D341Med (cell line): ENCODE data around the gene RPS6KA5.
"Not testable (repeated sequence)": the region's sequence is repeated elsewhere in the genome, so short reads cannot be mapped to it uniquely, and the experiment has no call there.

Source experiments
- DNase-seq: peaks from one replicate; pipeline ENCODE4 v3.0.0; 2012; ENCODE audit warnings: low spot score

The RPS6KA5 gene

DNA sequence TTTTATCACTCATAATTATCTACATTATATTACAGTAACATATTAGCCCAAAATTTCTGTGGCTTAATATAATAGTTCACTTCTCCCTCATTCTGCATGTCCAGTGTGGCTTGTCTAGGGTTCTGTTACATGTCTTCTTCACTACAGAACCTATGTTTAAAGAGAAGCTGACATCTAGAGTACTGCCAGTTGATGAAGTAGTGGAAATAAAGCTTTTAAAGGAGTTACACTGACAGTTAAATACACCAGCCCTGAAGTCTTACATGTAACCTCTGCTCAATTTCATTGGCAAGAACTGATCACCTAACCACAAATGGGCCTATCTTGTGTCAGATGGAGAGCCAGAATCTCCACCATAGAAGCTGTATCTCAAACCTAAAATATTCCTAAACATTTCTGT, 32.9 kb downstream of the RPS6KA5 start:
- no peak for DNase-seq

DNA sequence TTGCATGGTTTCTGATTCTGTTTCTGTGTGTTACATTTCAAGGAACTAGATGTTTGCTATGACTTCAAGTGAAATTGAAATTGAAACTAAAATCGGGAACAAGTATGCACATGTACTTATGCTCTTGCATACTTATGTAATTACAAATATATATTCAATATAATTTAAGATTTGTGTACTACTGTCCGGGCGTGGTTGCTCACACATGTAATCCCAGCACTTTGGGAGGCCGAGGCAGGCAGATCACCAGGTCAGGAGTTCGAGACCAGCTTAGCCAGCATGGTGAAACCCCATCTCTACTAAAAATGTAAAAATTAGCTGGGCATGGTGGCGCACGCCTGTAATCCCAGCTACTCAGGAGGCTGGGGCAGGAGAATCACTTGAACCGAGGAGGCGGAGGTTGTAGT, 37.8 kb downstream of the RPS6KA5 start:
- not testable (repeated sequence) for DNase-seq

DNA sequence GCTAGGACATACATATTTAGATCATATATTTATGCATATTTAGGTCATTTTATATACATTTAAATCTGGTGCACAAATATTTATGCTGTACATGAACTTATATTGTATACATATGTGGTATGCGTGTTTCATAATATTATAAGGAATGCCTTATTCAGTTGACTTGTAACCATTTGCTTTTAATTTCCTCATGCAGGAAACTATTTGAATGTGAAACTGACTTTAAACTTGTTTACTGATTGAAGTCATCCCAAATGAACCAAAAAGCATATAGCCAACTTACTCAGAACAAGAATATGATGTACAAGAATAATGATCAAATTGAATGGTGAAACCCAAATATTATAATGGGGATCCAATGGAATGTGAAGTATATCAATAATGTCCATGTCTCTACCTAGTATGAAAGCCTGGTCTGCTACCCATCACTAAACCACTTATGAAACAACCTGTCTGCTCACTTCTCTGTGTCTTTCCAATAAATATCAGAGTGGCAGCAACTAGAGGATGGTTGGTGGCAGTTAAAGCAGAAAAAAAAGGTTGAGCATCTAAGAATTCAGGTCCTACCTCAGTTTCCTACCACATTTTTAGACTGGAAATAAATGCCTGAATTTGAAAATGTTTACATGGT, 38.3 kb downstream of the RPS6KA5 start:
- no peak for DNase-seq

DNA sequence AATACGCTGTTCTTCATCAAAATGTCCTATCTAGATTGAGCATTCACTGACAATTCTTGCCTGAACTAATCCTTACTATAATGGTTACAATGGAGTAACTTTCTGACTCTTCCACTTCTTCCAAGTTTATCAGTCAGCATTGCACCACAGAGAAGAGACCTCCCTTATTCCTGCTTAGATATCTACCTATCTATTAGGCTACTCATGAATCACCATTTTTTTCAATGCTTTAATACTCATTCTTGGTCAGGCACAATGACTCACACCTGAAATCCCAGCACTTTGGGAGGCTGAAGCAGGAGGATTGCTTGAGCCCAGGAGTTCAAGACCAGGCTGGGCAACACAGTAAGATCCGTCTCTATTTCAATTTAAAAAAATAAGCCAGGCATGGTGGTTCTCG, 39.3 kb downstream of the RPS6KA5 start:
- no peak for DNase-seq

DNA sequence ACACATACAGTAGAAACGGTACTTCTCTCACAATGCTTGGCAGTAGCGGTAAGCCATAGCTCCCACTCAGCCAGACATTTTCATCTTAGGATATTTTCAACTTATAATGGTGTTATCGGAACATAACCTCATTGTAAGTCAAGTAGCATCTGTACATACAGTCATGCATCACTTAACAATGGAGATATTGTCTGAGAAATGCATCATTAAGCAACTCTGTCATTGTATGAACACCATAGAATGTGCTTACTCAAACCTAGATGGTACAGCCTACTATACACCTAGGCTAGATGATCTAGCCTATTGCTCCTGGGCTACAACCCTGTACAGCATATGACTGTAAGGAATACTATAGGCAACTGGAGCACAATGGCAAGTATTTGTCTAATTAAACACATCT, 40.8 kb downstream of the RPS6KA5 start:
- DNase-seq, result no peak

DNA sequence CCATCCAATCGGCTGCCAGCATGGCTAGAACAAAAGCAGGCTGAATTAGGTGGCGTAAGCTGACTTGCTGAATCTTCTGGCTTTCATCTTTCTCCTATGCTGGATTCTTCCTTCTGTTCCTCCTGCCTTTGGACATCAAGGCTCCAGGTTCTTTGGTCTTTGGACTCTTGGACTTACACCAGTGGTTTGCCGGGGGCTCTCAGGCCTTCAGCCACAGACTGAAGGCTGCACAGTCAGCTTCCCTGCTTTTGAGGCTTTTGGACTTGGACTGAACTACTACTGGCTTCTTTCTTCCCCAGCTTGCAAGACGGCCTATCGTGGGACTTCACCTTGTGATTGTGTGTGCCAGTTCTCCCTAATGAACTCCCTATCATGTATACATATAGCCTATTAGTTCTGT, 42.0 kb downstream of the RPS6KA5 start:
- no peak for DNase-seq

DNA sequence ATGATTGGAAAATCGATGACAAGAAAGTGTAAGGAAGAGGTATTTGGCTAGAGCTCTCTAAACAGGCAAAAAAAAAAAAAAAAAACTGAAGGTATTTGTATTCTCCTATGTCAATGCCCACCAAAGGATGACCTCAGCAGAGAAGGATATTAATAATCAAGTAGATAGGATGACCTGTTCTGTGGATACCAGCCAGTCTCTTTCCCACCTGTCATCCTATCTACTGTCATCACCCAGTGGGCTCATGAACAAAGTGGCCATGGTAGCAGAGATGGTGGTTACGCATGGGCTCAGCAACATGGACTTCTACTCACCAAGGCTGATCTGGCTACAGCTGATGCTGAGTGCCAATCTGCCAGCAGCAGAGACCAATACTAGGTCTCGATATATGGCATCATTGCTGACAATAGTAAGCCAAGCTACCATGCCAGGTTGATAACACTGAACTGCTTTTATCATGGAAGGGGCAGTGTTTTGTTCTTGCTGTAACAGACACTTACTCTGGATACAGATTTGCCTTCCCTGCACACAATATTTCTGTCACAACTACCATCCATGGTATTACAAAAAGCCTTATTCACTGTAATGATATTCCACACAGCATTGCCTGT, 43.5 kb downstream of the RPS6KA5 start:
- no peak for DNase-seq

DNA sequence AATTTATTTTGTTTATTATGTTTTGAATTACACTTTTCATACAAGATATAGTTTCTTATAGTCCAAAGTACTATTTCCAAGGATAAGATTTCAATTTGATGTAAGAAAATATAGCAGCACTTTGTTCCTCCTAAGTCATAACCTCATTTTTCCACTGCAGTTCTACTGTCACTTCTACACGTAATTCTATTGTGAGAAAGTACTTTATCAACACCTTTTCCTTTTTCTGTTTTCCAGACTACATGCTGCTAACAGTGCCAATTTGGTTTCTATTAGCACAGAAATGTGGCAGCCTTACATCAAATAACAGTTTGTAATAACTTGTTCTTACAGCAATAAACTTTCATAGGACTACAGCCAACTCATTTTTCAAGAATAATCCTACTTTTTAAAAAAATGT, 45.0 kb downstream of the RPS6KA5 start:
- no peak for DNase-seq

DNA sequence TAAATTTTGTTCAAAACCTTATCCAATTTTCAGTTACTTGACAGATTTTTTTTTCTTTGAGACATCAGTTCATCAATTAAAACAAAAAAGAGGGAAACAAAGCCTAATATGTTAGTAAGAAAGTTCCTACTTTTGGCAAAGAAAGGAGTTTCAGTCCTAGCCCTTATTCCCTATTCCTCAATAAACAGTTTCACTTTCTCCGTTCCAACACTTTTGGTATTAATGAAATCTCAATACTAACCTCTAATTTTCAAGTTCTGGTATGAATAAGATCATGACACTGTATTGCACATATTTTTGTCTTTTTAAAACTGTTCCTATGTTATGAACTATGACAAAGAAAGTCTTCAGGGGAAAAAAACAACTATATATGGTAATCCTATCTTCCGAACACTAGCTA, 48.4 kb downstream of the RPS6KA5 start:
- no peak for DNase-seq

DNA sequence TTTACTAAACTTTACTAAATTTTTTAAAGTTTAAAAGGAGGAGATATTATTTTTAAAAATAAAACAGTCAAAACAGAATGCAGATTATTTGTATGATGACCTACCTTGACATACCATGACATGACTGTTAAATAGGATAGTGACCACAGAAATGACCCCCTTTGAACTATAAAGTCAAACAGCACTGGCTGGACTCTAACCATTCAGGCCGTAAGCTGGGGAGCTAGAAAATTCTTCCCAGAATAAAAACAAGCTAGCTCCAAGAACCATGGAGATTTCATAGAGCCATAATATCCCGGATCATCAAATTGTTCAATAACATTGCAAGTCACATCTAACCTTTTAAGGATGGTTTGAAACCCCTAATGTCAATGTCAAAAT, 50.3 kb downstream of the RPS6KA5 start:
- no peak for DNase-seq

DNA sequence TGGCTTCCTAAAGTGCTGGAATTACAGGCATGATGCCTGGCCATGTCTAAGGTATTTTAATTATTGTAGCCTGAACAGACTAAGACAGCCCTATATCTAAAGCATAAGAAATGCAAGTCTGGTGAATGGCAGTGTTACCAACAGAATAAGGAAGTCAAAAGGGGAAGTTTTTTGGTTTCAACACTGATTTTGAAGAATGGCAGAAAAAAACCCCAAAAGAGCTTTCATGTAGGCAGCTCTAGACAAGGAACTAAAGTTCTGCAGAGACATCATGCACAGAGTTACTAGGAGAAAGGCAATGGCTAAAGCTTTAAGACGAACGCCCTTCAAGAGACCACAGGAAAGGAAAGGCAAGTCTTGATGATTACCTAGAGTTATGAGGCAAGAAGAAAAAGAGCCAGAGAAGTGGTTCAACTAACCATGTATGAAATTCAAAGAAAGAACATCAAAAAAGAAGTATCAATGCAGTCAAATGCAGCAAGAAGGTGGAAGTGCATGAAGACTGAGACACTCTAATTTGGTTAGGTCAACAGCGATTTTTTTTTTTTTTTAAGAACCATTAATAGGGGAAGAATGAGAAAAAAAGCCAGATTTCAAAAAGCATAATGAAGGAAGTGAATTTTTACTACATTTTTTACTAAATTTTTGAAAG, 50.8 kb downstream of the RPS6KA5 start:
- no peak for DNase-seq

DNA sequence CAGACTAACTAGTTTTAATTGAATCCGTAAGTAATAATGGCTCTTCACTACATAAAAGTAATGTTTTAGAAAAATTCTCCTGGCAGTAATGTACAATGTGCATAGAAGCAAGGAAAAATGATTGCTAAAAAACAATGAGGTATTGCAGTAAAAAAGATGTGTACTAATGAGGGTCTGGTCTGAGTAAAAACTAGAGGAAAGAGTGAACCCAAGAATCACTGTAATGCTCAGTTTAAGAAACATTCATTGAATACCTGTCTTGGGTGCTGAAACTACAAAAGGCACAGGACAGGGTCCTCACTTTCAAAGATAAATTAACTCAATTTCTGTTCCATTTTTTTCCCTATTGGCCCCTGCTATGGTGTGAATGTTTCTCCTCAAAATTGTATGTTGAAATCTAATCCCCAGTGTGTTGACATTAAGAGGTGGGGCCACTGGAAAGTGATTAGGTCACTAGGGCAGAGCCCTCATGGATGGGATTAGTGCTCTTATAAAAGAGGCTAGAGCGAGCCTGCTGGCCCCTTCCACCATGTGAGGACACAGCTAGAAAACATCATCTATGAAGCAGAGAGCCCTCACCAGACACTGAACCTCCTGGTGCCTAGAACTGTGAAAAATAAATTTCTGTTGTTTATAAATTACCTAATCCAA, 51.6 kb downstream of the RPS6KA5 start:
- DNase-seq, result no peak

DNA sequence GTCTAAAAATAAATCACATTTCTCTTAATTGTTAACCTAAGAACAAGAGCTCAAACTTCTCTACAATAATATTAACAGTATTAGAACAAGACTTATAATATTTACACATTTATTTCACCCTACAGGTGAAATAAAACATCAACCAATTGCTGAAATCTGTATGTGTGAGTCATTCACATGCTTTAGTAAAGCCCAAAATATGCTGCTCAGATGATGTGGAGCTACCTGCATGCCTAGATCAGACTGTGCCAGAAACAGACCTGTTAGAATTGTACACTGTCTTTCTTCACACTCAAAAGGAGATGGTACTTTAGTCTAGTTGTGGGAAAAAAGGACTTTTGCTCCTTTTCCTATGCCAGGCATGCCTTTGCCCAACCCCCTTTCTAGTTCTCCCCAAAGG, 54.7 kb downstream of the RPS6KA5 start:
- DNase-seq, result no peak

DNA sequence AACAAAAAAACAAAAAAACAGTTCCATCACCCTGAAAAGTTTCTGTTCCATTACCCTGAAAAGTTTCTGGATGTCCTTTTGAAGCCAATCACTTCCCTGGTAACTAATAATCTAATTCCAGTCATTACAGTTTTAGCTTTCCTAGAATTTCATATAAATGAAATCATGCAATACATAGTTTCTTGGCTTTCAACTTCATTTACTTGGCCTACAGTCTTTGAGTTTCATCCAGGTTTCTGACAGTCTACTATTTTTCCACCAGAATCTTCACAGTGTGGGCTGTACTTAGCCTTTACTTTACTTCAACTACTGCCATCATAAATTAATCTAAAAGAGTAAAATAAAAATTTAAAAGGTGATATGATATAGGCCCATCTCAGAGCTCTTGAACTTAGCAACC, 55.5 kb downstream of the RPS6KA5 start:
- no peak for DNase-seq

DNA sequence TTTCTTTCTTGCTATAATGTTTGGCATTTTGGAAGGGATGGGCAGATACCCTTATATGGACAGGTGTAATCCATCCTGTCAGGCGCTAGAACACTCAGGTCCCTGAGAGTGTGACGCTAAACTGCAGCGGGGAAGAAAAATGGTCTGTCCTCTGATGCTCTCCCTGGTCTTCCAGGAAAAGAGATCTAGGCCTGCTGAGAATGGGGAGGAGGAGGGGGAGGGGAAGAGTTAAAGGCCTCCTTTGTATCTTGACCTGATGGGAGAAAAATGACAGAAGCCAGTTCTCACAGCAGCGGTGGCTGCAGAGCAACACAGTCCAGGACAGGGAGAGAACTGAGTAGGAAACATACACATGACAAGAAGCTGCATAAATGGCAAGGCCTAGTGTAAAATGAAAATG, 61.1 kb downstream of the RPS6KA5 start:
- no peak for DNase-seq

DNA sequence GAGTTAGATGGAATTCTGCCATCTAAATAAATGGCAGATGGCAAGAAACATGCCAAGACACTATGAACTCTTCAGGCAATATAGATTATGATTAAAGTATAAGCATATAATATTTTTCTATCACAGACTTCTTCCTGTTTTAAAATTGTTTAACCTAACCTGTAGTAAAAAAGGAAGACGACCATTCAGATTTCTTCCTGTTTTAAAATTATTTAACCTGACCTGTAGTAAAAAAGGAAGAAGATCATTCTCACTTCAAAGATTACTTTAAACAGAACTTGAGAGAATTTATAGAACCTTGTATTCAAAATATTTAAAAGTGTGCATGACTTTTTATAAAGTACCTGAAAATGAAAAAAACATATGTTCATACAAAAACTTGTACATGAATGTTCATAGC, 63.5 kb downstream of the RPS6KA5 start:
- DNase-seq, result no peak

DNA sequence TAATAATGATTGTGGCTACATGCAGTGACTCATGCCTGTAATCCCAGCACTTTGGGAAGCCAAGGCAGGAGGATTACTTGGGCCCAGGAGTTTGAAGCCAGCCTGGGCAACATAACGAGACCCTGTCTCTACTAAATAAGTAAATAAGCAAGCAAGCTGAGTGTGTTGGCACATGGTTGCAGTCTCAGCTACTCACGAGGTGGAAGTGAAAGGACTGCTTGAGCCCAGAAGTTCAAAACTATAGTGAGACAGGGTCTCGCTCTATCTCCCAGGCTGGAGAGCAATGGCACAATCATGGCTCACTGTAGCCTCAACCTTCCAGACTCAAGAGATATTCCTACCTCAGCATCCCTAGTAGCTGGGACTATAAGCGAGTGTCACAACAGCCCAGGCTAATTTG, 64.7 kb downstream of the RPS6KA5 start:
- DNase-seq, result no peak

DNA sequence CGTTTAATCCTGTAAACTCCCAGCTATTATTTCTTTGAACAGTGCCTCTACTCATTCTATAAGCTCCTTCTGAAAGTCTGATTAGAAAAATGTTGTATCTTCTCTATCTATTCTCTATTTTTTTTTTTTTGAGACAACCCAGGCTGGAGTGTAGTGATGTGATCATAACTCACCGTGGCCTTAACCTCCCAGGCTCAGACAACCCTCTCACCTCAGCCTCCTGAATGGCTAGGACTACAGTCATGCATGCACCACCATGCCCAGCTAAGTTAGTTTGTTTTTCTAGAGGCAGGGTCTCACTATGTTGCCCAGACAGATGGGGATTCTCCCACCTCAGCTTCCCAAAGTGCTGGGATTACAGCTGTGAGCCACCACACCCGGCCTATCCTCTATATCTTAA, 66.6 kb downstream of the RPS6KA5 start:
- DNase-seq, result no peak

DNA sequence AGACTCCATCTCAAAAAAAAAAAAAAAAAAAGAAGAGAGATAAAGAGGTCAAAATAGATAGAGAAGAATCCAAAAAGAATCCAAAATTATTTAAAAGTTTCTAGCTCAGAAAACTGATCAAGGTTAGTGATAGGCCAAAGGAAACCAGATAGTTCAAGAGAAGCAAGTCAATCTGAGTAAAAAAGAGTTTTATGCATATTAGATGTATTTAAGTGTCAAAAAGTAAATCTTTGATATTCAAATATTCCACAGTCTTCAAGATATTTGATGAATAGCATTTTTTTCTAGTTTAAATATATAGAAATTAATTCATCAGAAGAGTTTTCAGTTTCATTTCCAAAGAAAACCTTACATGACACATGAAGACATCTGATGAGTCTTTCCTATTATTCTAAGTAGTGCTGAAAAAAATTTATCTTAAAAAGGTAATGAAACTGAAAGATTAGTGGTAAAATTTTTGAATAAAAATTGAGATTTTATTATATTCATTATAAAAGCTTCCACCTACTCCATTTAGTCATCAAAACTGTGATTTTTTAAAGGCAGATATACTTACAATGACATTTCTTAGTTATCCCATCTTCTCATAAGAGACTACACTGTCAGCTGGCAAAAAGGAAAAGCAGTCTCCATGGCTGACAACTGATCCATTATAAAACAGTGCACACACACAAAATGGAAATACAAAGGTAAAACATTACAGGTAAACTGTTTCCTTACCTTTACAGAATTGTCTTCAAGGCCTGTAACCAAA, 68.6 kb downstream of the RPS6KA5 start:
- DNase-seq, result no peak

DNA sequence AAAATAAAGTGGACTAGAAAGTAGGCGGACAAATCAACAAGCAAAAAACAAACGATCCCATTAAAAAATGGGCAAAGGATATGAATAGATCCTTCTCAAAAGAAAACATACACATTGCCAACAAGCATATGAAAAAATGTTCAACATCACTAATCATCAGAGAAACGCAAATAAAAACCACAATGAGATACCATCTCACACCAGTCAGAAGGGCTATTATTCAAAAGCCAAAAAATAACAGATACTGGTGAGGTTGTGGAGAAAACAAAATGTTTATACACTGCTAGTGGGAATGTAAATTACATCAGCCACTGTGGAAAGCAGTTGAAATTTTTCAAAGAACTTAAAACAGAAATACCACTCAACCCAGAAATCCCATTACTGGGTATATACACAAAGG, 70.3 kb downstream of the RPS6KA5 start:
- no peak for DNase-seq

DNA sequence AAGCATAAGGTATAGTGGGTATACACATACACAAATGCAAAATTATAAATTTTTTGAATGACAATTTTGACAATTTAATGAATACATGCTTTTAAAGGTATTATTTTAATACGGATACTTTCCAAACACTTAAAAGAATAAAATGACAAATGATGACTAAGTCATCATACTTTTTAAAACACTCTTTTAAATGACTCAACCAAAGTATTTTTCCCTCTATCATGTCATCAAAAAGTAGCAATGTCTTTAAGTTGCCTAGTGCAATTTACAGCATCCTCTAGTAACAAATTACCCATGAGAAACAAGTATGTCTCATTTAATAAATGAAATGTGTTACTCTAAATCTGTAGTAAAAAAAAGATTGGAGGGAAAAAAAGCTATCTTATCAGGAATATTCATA, 73.3 kb downstream of the RPS6KA5 start:
- no peak for DNase-seq

DNA sequence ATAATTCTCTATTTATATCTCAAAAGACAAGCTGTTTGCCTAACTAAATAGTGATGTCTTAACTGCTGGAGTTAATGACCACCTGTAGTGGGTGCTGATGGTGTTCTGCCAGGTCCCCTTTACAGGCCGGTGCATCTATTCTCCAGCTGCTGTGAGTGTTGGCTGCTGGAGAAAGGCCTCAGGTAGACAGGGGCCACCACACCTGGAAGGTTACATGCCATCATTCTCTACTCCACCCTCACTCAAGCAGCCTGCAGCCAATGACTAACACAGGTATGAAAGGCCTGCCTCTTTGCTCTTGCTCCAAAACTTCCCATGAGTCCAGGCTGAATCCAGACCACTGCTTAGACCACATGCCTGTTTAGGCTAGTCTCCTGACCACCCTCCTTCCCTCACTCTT, 73.9 kb downstream of the RPS6KA5 start:
- no peak for DNase-seq
